Renal pelvis (tissue), 4 donors: ENCODE data around the gene JMJD7. TPM values are rescaled to one million over a fixed set of nuclear protein-coding genes. Genes with fewer than 3 reads are reported as not detected.
"Not testable (repeated sequence)": the region's sequence is repeated elsewhere in the genome, so short reads cannot be mapped to it uniquely, and the experiment has no call there.

ENCODE experiments used
- DNase-seq: peaks from one replicate; pipeline ENCODE4 v3.0.0-alpha.2; 2013
- polyA plus RNA-seq, 3 donors: library from polyadenylated mRNA; unstranded; fragments of 120-200 nt; gene quantifications; one replicate each; pipeline ENCODE4 v1.2.1, GENCODE V29; 2013; ENCODE audit not compliant: insufficient read length in 3 of 3

JMJD7 gene
- polyA plus RNA-seq, 3 donors = 10.0 to 15.3 (median 15.2) TPM

DNA sequence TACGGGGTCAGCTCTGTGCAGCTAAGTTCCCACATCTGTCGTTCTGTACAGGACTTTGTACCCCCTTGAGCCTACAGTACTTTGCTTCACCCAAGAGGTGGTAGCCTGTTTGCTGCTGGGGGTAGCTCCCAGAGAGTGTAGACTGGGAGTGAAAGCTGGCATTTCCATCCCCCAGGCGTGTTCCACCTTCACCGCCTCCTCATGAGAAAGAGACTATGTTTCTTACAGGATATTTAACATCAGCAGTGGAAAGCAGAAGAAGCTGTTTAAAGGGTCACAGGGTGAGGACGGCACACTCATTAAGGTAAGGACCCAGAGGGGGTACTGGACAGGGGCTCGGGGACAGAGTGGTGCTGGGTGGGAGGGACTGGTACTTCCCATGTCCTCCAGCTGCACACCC lies 10.1 kb upstream of the JMJD7 start:
- DNase-seq = no peak

DNA sequence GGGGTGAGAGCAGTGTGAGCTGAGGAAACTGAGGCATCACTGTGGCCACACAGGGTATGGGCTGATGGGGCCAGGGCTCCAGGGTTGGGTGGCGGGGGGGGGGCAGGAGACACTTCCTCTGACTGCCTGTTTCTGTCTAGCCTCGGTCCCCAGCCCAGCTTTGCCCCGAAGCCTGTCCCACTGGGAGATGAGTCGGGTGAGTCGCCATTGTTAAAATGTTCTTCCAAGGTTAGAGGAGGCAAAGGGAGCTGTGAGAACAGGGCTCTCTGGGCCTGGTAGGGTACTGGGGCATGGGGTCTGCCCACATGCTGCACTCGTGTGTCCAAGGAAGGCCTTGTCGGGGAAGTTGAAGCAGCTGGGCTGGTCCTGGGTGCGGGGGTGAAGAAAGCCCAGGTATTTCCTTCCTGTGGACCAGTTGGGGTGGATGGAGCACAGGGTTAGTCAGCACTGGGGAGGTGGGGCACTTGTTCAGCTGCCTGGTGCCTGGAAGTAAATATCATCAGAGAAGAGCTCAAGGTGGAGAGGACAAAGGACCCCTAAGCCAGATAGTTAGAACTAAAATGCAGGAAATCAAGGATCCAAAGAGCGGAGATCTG lies 8.3 kb upstream of the JMJD7 start:
- no peak for DNase-seq

DNA sequence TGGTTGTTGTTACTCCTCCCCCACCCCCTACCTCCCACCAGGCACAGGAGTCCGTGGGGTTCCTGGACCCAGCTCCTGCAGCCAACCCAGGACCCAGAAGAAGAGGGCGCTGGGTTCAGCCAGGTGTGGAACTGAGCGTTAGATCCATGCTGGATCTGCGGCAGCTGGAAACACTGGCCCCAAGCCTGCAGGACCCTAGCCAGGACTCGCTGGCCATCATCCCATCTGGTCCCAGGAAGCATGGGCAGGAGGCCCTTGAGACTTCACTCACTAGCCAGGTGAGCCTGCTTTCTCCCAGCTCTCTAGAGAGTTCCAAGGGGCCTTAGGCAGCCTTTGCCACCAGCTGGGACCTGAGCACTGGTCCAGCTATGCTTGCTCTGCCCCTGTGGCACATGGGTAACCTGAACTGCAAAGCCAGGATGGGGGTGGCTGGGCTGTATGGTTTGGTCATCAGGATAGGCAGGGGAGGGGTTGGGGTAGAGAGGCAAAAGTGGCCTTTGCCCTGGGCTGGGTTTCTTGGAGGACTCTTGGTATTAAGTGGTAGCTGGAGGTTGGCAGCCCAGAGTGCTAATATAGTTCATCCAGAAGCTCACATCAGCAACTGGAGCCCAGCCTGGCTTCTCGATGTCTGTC lies 7.0 kb upstream of the JMJD7 start:
- no peak for DNase-seq

DNA sequence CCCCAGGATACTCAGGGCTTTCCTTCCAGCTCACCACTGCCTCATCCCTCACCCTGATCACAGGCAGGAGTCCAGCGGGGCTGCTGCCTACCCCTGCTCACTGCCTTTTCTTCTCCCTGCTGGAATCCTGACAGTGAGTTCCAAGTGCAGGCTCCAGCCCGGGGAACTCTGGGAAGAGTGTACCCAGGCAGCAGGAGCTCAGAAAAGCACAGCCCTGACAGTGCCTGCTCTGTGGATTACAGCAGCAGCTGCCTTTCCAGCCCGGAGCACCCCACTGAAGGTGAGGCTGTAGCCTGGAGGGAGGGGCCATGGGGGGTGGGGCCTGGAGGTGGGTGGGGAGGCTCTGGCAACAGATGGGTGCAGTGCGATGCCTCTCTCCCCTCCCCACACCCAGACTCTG lies 6.1 kb upstream of the JMJD7 start:
- no peak for DNase-seq

DNA sequence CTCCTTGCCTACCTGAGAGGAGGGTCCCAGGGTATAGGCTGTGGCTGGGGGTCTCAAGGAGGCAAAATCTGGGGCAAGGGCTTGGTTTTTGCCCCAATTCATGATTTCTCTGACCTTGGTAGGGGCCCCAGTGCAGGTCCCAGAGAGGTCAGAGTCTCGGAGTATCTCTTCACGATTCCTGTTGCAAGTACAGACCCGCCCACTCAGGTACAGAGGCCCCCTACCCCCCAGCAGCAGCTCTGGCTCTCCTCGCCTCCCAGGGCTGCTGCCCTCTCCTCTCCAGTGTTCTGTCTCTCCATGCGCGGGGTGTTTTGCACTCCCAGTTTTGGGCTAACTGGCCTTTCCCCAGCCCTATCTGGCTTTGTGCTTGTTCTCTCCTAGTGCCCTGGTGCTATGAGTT lies 5.4 kb upstream of the JMJD7 start:
- no peak for DNase-seq

DNA sequence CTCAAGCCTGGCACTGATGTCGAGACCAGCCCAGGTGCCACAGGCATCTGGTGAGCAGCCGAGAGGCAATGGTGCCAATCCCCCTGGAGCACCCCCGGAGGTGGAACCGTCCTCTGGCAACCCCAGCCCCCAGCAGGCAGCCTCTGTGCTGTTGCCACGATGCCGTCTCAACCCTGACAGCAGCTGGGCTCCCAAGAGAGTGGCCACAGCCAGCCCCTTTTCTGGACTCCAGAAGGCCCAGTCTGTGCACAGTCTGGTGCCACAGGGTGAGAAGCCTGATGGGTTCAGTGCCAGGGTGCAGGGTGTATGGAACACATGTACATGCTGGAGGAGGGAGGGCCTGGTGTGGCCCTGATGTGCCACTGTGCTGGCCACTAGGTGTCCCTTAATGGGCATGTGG lies 4.9 kb upstream of the JMJD7 start:
- DNase-seq = no peak

DNA sequence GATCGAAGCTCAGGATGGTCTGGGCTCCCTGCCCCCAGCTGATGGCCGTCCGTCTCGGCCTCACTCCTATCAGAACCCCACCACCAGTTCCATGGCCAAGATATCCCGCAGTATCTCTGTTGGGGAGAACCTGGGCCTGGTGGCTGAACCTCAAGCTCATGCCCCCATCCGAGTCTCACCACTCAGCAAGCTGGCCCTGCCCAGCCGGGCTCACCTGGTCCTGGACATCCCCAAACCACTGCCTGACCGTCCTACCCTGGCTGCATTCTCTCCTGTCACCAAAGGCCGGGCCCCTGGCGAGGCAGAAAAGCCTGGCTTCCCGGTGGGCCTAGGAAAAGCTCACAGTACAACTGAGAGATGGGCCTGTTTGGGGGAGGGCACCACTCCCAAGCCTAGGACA lies 4.4 kb upstream of the JMJD7 start:
- DNase-seq = no peak

DNA sequence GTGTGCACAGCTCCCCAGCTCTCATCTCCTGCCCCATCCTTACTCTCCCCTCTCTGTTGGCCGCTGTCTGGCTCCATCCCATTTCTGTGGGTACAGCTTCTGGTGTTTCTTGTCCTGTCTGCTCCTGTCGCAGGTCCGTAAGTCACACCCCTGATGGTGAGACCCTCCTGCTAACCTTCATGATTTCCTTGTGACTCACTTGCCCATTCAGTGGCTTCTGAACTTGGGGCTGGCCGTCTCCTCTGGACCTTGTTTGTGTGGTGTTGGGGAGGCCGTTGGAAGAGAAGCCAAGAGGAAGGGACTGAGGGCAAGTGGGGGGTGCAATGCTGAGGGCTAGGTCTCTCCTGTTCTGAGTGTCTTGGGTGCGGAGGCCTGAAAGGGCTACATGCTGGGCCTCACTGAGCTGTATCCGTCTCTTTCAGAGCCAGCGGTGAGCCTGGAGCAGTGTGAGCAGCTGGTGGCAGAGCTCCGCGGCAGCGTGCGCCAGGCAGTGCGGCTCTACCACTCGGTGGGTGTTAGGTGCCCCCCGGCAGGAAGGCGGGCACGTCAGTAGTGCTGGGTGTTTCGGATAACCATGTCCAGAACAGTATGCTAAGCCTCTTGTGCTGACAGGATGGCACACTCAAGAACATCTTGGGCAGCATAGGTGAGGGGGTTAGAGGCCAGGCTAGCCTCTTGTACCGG lies 3.7 kb upstream of the JMJD7 start:
- no peak for DNase-seq

DNA sequence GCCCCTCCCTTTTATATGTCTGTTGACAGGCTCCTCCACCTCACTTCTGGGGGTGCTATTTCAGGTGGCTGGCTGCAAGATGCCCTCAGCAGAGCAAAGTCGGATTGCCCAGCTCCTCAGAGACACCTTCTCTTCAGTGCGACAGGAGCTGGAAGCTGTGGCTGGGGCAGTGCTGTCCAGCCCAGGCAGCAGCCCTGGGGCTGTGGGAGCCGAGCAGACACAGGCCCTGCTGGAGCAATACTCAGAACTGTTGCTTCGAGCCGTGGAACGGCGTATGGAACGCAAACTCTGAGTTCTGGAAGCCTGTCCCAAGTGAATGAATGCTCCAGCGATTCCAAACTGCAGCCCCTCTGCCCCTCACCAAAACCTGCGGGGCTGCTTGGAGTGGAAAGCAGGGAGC lies 2.7 kb upstream of the JMJD7 start:
- DNase-seq = no peak

DNA sequence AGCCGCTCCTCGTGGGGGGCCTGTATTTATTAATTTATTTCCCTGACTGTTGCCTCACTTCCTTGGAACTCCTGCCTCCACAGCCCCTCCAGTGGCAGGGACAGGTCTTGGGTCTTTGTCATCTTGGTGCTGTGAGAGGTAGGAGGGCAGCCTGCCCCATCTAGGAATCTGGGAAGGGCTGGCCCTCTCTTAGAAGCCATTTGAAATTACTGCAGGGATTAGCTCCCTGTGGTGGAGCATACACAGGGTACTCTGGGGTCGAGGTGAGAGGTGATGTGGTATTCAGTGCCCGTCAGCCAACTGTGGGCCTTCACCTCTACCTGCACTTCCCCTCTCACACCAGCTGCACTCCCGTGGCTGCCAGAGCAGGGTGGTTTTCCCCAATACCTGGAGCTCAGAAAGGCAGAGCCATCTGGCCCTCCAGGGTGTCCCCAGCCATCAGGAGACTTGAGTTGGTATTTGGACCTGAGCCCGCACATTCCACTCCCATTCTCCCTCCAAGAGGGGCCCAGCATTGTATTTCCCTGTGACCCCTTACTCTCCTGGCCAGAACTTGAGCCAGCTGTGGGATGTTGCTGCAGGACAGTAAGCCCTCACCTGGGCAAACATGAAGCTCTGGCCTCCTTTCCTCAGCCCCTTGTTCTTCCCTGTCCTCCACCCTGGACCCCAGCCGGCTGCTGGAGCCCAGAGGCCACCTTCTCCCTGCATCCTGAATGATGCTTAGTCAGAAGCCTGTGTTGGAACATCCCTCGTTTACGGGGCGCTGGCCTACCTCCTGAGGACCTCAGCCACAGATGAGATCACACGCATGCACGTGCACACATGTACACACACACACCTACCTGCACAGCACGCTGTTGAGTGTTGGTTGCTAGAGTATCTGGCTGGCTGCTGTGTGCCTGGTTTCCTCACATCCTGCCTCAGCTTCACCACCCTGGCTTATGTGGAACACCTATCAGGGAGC lies 2.0 kb upstream of the JMJD7 start:
- no peak for DNase-seq

DNA sequence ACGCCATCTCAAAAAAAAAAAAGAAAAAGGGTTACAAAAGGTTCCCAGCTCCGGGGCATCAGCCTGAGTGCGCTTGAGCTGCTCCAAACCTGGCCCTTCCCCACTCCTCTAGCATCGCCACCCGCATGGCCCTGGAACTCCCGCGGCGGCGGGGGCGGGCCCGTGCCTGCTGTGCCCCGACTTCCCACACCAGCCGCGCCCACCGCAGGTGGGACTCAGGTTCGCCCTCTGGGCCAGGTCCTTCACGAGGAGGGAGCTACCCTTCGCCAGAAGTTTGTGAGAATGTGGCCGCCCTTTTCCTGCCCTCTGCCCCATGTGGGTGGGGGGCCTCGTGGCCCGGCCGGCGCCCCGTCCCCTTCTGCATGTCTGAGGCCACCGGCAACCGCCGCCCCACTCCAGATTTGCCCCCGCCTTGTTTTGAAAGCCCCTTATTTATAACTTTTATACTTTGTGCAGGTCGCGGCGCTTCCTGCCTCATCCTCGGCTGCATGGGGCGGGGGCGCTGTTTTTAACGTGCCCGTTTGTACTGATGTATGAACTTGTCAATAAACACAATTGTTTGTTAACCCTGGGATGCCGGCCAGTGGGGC lies 507 bp upstream of the JMJD7 start:
- no peak for DNase-seq

DNA sequence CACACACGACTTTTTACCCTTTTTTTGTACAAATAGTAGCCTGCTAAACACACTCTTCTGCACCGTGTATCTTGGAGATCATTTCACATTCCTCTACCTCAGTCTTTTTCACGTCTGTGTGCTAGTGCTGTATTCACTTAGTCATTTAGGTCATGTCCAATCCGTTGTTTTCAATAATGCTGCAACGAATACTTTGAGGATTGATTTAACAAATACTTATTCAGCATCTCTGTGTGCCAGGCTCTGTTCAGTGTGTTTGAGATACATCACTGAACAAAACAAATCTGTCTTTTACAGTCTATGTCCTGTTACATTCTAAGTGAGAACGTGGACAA lies 882 bp downstream of the JMJD7 start:
- no peak for DNase-seq

DNA sequence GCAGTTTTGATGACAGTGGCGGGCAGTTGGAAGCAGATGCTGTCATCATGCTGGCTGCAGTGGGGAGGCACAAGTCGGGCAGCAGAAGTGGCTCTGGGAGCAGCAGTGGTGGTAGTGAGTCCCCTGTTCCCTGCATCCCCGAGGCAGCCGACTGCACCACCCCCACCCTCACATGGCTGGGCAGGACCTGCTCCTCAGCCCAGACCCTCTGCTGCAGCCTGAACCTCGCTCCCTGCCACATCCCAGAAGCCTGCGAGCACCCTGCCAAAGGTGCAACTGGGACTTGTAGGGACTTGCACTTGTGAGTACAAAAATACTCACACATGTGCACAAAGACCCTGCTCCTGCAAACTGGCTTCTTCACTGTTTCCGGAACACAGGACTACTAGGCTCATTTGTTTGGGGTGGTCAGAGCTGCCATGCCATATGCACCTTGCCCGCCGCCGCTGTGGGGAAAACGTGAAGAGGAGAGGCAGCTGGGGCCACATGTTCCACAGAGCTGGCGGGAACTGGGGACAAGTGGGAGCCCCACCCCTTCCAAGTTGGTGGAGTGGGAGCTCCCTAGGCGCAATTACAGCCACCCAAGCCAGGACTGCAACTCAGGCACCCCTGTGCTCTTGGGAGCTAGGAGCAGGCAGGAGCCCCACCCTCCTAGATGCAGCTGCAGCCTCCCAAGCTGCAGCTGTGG lies 2.2 kb downstream of the JMJD7 start:
- no peak for DNase-seq

DNA sequence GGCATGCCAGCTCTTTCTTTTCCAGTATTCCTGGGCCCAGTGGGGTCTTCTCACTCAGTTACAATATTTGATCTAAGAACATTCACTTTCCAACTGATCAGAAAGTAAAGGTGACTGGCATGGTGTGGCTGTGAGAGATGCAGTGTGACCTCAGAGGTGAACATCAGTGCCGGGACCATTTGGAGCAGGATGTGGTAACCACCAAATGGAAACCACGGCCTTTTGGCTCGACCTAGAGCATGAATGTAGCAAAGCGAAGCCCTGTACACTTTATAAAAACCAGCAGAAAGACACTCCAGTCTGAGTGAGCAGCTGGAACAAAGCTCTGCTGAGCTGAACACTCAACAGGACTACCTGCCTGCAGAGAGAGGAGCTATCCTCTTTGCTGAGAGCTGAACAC lies 3.4 kb downstream of the JMJD7 start:
- DNase-seq = not testable (repeated sequence)

DNA sequence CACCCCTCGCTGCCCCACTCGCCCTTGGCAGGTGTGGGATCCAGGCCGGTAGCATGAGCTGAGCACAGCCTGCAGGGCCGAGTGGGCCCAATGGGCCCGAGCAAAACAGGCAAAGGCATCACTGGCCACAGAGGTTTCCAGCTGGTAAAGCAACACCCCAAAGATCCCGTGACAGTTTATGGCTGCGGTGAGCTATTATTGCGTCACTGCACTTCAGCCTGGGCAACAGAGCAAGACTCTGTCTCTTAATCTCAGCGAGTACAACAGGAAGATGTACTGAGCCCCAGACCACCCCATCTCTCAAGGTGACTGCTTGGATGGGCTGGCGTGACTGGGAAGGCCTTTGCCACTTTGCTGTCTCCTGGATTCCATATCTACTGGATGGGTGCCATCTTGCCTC lies 4.3 kb downstream of the JMJD7 start:
- DNase-seq = no peak

DNA sequence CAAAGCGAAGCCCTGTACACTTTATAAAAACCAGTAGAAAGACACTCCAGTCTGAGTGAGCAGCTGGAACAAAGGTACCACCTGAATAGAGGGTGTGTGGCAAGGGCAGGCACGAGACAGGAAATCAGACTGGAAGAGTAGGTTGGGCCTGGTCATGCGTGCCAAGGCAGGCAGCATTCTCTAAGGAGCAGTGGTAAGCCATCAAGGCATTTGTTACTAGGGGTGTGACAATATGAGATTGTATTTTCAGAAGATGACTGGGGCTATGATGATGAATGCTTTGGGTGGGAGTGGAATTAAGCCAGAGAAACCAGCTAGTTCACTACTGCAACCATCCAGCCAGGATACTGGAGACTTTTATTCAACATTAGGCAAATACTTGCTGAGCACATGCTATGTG lies 5.0 kb downstream of the JMJD7 start:
- no peak for DNase-seq

DNA sequence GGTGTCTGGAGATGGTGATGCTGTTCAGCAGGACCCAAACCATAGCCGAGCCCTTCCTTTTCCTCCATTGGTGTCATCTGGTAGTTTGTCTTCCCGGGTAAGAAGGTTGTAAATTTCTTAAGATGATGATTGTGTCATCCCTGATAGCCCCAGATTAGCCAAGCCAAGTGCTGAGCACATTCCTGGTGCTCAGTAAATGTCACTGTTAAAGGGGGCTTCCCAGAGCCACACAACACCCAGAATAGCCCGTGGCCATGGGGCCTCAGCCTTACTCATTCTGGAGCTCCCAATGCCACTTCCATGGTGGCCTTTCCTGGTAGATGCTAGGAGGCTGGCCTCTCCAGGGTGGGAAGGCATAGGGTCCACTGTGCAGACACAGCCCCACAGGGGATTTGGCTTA lies 6.2 kb downstream of the JMJD7 start:
- DNase-seq = no peak

DNA sequence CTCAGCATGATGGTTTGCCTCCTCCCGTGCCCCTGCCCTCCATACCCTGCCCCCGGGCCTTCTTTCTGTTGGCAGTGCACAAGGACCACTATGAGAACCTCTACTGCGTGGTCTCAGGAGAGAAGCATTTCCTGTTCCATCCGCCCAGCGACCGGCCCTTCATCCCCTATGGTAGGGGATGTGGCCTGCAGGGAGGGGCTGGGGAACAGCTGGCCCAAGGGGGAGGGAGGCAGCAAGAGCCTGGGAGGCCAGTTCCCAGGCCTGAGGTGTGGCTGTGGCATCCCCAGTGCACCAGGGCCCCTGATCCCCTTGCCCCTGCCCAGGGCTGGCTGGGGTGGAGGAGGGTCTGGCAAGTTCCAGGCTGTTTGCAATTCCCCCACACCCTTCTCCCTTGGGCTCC lies 8.2 kb downstream of the JMJD7 start:
- DNase-seq = no peak

DNA sequence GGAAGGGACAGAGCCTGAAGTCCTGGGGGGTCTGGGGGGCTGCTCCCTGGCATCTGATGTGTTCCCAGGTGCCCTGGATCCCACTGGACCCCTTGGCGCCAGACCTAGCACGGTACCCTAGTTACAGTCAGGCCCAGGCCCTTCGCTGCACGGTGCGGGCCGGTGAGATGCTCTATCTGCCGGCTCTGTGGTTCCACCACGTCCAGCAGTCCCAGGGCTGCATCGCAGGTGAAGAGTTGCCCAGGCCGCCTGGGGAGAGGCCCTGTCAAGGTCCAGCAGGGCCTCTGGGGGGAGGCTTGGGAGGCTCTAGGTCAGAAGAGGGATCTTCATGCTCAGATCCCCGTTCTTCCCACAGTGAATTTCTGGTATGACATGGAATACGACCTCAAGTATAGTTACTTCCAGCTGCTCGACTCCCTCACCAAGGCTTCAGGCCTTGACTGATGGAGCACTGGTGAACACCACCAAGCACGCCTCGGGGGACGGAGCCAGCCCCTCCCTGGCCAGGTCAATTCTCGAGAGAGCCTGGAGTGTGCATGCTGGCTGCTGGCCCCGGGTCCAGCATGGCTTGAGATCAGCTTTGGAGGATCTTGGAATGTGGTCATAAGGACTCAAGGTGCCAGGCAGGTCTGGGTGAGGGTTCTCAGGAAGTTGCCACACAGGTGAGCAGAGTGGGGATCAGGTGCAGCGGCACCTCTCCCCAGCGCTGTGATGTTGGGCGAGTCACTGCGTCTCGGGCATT lies 9.0 kb downstream of the JMJD7 start:
- no peak for DNase-seq

DNA sequence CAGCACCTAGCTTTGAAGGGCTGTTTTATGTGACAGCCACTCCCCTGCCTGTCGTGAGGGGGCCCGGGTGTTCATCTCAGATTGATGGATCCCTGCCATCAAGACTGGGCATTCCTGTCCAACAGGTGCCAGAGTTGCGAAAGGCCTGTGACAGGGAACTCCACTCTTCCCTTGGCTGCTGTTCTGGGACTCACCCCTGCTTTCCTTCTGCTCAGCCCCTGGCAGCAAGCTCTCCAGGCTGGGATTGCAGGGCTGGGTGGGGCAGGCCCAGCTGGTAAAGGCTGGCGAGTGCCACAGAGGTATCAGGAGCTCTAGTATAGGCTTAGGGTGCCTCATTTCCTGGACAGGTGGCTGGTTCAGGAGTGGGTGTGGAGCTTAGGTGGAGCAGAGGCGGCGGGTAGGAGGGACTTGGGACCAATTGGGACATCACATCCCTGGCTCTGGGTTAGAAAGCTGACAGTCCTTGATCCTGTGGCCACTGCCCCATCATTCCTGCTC lies 10.6 kb downstream of the JMJD7 start, which contains the start of gene PLA2G4B:
TSS of gene PLA2G4B (plus strand) at position 448 of the 498 bp plus-strand sequence. CDS start 67 bp downstream, outside the sequence.
- DNase-seq = no peak
